GM21515 (cell line): ENCODE data around the gene CLSTN2.

Experiments
- ATAC-seq: cut with Tn5 transposase; IDR thresholded peaks from one replicate; pipeline ENCODE4 v1.9.1; 2021; ENCODE audit not compliant: unreplicated experiment

Gene CLSTN2

GRCh38 chr3:140529558-140529957, 594.6 kb downstream of the CLSTN2 start:
- no peak for ATAC-seq

GRCh38 chr3:140530131-140530530, 595.1 kb downstream of the CLSTN2 start:
- ATAC-seq: no peak

- no peak for ATAC-seq
Measured at GRCh38 chr3:140530603-140531002, 595.6 kb downstream of the CLSTN2 start.

GRCh38 chr3:140532793-140533330, 597.9 kb downstream of the CLSTN2 start:
- no peak for ATAC-seq

GRCh38 chr3:140536926-140537726, 602.1 kb downstream of the CLSTN2 start:
- ATAC-seq: no peak

- no peak for ATAC-seq
Measured at GRCh38 chr3:140537727-140538082, 602.7 kb downstream of the CLSTN2 start.

- ATAC-seq: no peak
Measured at GRCh38 chr3:140540262-140540661, 605.3 kb downstream of the CLSTN2 start.

GRCh38 chr3:140541975-140542653, 607.1 kb downstream of the CLSTN2 start:
- no peak for ATAC-seq

GRCh38 chr3:140545197-140545596, 610.2 kb downstream of the CLSTN2 start:
- no peak for ATAC-seq

GRCh38 chr3:140545756-140546155, 610.8 kb downstream of the CLSTN2 start:
- ATAC-seq: no peak

GRCh38 chr3:140546649-140547048, 611.7 kb downstream of the CLSTN2 start:
- no peak for ATAC-seq

GRCh38 chr3:140552403-140552802, 617.4 kb downstream of the CLSTN2 start:
- no peak for ATAC-seq

- no peak for ATAC-seq
Measured at GRCh38 chr3:140552898-140553297, 617.9 kb downstream of the CLSTN2 start.

- no peak for ATAC-seq
Measured at GRCh38 chr3:140553591-140553990, 618.6 kb downstream of the CLSTN2 start.

GRCh38 chr3:140555666-140556065, 620.7 kb downstream of the CLSTN2 start:
- no peak for ATAC-seq

GRCh38 chr3:140557476-140557875, 622.5 kb downstream of the CLSTN2 start:
- ATAC-seq: no peak

- ATAC-seq: no peak
Measured at GRCh38 chr3:140559546-140559945, 624.6 kb downstream of the CLSTN2 start.

- ATAC-seq: no peak
Measured at GRCh38 chr3:140563206-140563760, 628.3 kb downstream of the CLSTN2 start.

GRCh38 chr3:140568131-140568530, 633.1 kb downstream of the CLSTN2 start:
- no peak for ATAC-seq

GRCh38 chr3:140568842-140569520, 634.0 kb downstream of the CLSTN2 start:
- ATAC-seq: no peak

- no peak for ATAC-seq
Measured at GRCh38 chr3:140570602-140571001, 635.6 kb downstream of the CLSTN2 start.
